Neural progenitor cell (in vitro differentiated cells): ENCODE data around the gene NPFFR2. TPM values are rescaled to one million over a fixed set of nuclear protein-coding genes. Genes with fewer than 3 reads are reported as not detected.
A peak's percentile ranks its signal among the peaks of the same experiment; 100 is the strongest.

ENCODE experiments used
- DNase-seq: peaks from one replicate; pipeline ENCODE4 v3.0.0-alpha.2; 2016; ENCODE audit warnings: low spot score
- H2AFZ ChIP-seq: fragments of 200-600 bp; sonication (generic); replicated peaks from 2 replicates; pipeline ENCODE4 v1.6.1; 2016; ENCODE audit warnings: antibody characterized with exemption
- H3F3A ChIP-seq: fragments of 200-600 bp; sonication (generic); 2 replicates; pipeline ENCODE4 v1.6.1; 2016; ENCODE audit warnings: antibody characterized with exemption, low read depth
- H3K27ac ChIP-seq: fragments of 200-600 bp; sonication (generic); 2 replicates; pipeline ENCODE4 v1.5.1; 2016; ENCODE audit warnings: mild to moderate bottlenecking
- H3K27me3 ChIP-seq: fragments of 200-600 bp; sonication (generic); 2 replicates; pipeline ENCODE4 v1.6.1; 2016; ENCODE audit warnings: mild to moderate bottlenecking, moderate library complexity
- H3K36me3 ChIP-seq: fragments of 200-600 bp; sonication (generic); 2 replicates; pipeline ENCODE4 v1.5.1; 2016
- H3K4me1 ChIP-seq: fragments of 200-600 bp; sonication (generic); 2 replicates; pipeline ENCODE4 v1.6.1; 2016; ENCODE audit warnings: mixed run types
- H3K4me2 ChIP-seq: fragments of 200-600 bp; sonication (generic); 2 replicates; pipeline ENCODE4 v1.6.1; 2016
- H3K4me3 ChIP-seq: fragments of 200-600 bp; sonication (generic); 2 replicates; pipeline ENCODE4 v1.5.1; 2016
- H3K79me2 ChIP-seq: fragments of 200-600 bp; sonication (generic); 2 replicates; pipeline ENCODE4 v1.6.1; 2016; ENCODE audit warnings: low read depth
- H3K9ac ChIP-seq: fragments of 200-600 bp; sonication (generic); 2 replicates; pipeline ENCODE4 v1.6.1; 2016
- H3K9me3 ChIP-seq: fragments of 200-600 bp; sonication (generic); 2 replicates; pipeline ENCODE4 v1.5.1; 2016; ENCODE audit warnings: low read depth
- H4K20me1 ChIP-seq: fragments of 200-600 bp; sonication (generic); 2 replicates; pipeline ENCODE4 v1.6.1; 2016; ENCODE audit warnings: low read depth
- H3K27ac Mint-ChIP-seq: 3 replicates; pipeline ENCODE4 v1.8.0; 2021; ENCODE audit warnings: mixed read lengths
- H3K27me3 Mint-ChIP-seq: 2 replicates; pipeline ENCODE4 v1.8.0; 2022; ENCODE audit warnings: low read depth, mild to moderate bottlenecking, inconsistent platforms, moderate library complexity, mixed read lengths; ENCODE audit not compliant: insufficient read depth
- H3K36me3 Mint-ChIP-seq: 3 replicates; pipeline ENCODE4 v1.8.0; 2021; ENCODE audit warnings: mixed read lengths
- H3K4me1 Mint-ChIP-seq: 3 replicates; pipeline ENCODE4 v1.8.0; 2021; ENCODE audit warnings: mixed read lengths
- H3K4me3 Mint-ChIP-seq: 3 replicates; pipeline ENCODE4 v1.8.0; 2021; ENCODE audit warnings: mild to moderate bottlenecking, moderate library complexity, mixed read lengths
- H3K9me3 Mint-ChIP-seq: 3 replicates; pipeline ENCODE4 v1.8.0; 2020; ENCODE audit warnings: mixed read lengths
- CTCF ChIP-seq: fragments of 200-600 bp; sonication (generic); IDR thresholded peaks from 2 replicates; pipeline ENCODE4 v1.5.1; 2017; ENCODE audit warnings: antibody characterized with exemption, mild to moderate bottlenecking
- EZH2 ChIP-seq: fragments of 200-600 bp; sonication (generic); IDR thresholded peaks from 2 replicates; pipeline ENCODE4 v1.6.1; 2017; ENCODE audit warnings: antibody characterized with exemption, mild to moderate bottlenecking, moderate library complexity
- EZH2phosphoT487 ChIP-seq: fragments of 200-600 bp; sonication (generic); IDR thresholded peaks from 2 replicates; pipeline ENCODE4 v1.6.1; 2017; ENCODE audit warnings: antibody characterized with exemption
- total RNA-seq: library from RNA; depleted of rRNA; stranded (reverse); fragments of >200 nt; gene quantifications from 2 replicates; pipeline ENCODE4 v1.2.3, GENCODE V29; 2015; ENCODE audit warnings: low replicate concordance

Gene NPFFR2
- total RNA-seq, 1 donor from 2014 or later, result 2.1 TPM

- peaks cover 13% of the 10 kb centered on the region for H3K9me3 Mint-ChIP-seq
- H3K36me3 Mint-ChIP-seq, result peaks cover 2% of the 10 kb centered on the region
- no peak for DNase-seq
- H3K27ac ChIP-seq, result no peak overlapping the region
- no peaks in the 10 kb centered on the region for H3K27me3 Mint-ChIP-seq
- H3K9me3 ChIP-seq, result no peaks in the 10 kb centered on the region
- no peak overlapping the region for H3K9ac ChIP-seq
- H3K27me3 ChIP-seq, result no peaks in the 10 kb centered on the region
- H4K20me1 ChIP-seq, result no peaks in the 10 kb centered on the region
- H3K4me3 ChIP-seq, result no peak overlapping the region
- no peaks in the 10 kb centered on the region for H3K4me1 Mint-ChIP-seq
- no peak overlapping the region for H3K4me3 Mint-ChIP-seq
- H2AFZ ChIP-seq, result no peak overlapping the region
- no peaks in the 10 kb centered on the region for H3K4me1 ChIP-seq
- H3K79me2 ChIP-seq, result no peaks in the 10 kb centered on the region
- no peak overlapping the region for H3K27ac Mint-ChIP-seq
- TF ChIP-seq EZH2 (no peak), EZH2phosphoT487 (no peak), CTCF (no peak)
- H3F3A ChIP-seq, result no peaks in the 10 kb centered on the region
- H3K4me2 ChIP-seq, result no peak overlapping the region
- no peaks in the 10 kb centered on the region for H3K36me3 ChIP-seq
These were observed 140.0 kb downstream of the NPFFR2 start for GRCh38 chr4:72171761-72172160.

- Mint-ChIP-seq H3K27ac (no peak overlapping the region), H3K4me3 (no peak overlapping the region), H3K27me3 (no peaks in the 10 kb centered on the region), H3K9me3 (no peaks in the 10 kb centered on the region), H3K4me1 (no peaks in the 10 kb centered on the region), H3K36me3 (no peaks in the 10 kb centered on the region)
- no peak for DNase-seq
- Histone ChIP-seq H3K4me1 (no peaks in the 10 kb centered on the region), H3K4me2 (no peak overlapping the region), H3K27me3 (no peaks in the 10 kb centered on the region), H3K79me2 (no peaks in the 10 kb centered on the region), H4K20me1 (no peaks in the 10 kb centered on the region), H3K27ac (no peak overlapping the region), H3K9ac (no peak overlapping the region), H3K9me3 (no peaks in the 10 kb centered on the region), H3K36me3 (no peaks in the 10 kb centered on the region), H3K4me3 (no peak overlapping the region), H3F3A (no peaks in the 10 kb centered on the region), H2AFZ (no peak overlapping the region)
- TF ChIP-seq CTCF, result no peak
- TF ChIP-seq EZH2, result no peak
- no peak for TF ChIP-seq EZH2phosphoT487
These were observed 147.5 kb downstream of the NPFFR2 start for GRCh38 chr4:72179342-72179741.

GRCh38 chr4:72186714-72187113, 154.9 kb downstream of the NPFFR2 start:
- TF ChIP-seq EZH2 (no peak), EZH2phosphoT487 (no peak), CTCF (no peak)
- Mint-ChIP-seq H3K27ac (no peak overlapping the region), H3K27me3 (no peaks in the 10 kb centered on the region), H3K9me3 (no peaks in the 10 kb centered on the region), H3K36me3 (no peaks in the 10 kb centered on the region), H3K4me1 (no peaks in the 10 kb centered on the region), H3K4me3 (no peak overlapping the region)
- Histone ChIP-seq H3K4me3 (no peak overlapping the region), H4K20me1 (no peaks in the 10 kb centered on the region), H3K4me1 (peaks cover 8% of the 10 kb centered on the region), H3K9me3 (no peaks in the 10 kb centered on the region), H3F3A (no peaks in the 10 kb centered on the region), H3K9ac (no peak overlapping the region), H3K4me2 (no peak overlapping the region), H3K27me3 (no peaks in the 10 kb centered on the region), H3K79me2 (no peaks in the 10 kb centered on the region), H2AFZ (peak overlapping the region; percentile 65), H3K36me3 (no peaks in the 10 kb centered on the region), H3K27ac (no peak overlapping the region)
- DNase-seq, result no peak

GRCh38 chr4:72194046-72194445, 162.2 kb downstream of the NPFFR2 start:
- H3K27me3 ChIP-seq, result no peaks in the 10 kb centered on the region
- H3K9me3 ChIP-seq, result no peaks in the 10 kb centered on the region
- H3K4me3 ChIP-seq, result no peak overlapping the region
- peaks cover 8% of the 10 kb centered on the region for H3K4me1 ChIP-seq
- no peaks in the 10 kb centered on the region for H3F3A ChIP-seq
- Mint-ChIP-seq H3K9me3 (peaks cover 4% of the 10 kb centered on the region), H3K4me1 (no peaks in the 10 kb centered on the region), H3K27me3 (no peaks in the 10 kb centered on the region), H3K4me3 (no peak overlapping the region), H3K36me3 (no peaks in the 10 kb centered on the region), H3K27ac (no peak overlapping the region)
- TF ChIP-seq CTCF, result no peak
- TF ChIP-seq EZH2, result no peak
- no peak for TF ChIP-seq EZH2phosphoT487
- H2AFZ ChIP-seq, result no peak overlapping the region
- no peak overlapping the region for H3K27ac ChIP-seq
- H3K79me2 ChIP-seq, result no peaks in the 10 kb centered on the region
- H4K20me1 ChIP-seq, result no peaks in the 10 kb centered on the region
- H3K4me2 ChIP-seq, result no peak overlapping the region
- no peak for DNase-seq
- no peak overlapping the region for H3K9ac ChIP-seq
- no peaks in the 10 kb centered on the region for H3K36me3 ChIP-seq
